ENCODE measurements around the gene MYT1. TPM values are rescaled to one million over a fixed set of nuclear protein-coding genes. Genes with fewer than 3 reads are reported as not detected.

MYT1 gene
- total and polyA plus RNA-seq, 2 of the 8 experiments (the other 6 are each of a cell fraction or from before 2014, with no cell fraction given) = 0.63 to 2.0 TPM

DNA sequence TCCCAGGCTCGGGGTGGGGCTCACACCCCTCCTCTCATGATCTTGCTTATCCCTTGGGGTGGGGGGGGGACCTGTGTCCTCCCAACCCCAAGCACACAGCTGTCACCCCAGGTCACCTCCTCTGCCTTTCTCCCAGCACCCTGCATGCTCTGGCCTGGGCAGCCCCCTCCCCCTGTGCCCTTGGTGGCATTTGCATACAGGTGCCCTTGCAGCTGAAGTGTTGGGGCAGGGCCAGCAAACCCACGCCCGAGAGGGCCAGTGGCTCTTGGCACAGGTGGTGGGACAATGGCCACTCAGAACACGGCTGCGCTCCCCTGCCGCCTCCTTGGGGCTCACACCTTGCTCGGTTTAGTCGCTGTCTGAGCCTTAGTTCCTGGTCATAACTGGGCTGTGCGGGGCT is 11.3 kb upstream of the MYT1 start (continued):
- TF ChIP-seq CBX5 (IDR thresholded peaks at IDR 0.05; ENCODE audit: low read depth, low read length) (no peak), CREB1 (IDR thresholded peaks at IDR 0.05) (no peak), POLR2AphosphoS5 (IDR thresholded peaks at IDR 0.05; ENCODE audit: low read depth, low read length) (no peak), POU5F1 (IDR thresholded peaks at IDR 0.05; ENCODE audit: low read depth, low read length) (no peak), TAF7 (optimal IDR thresholded peaks at IDR 0.05; ENCODE audit: borderline replicate concordance, low read depth, low read length) (no peak)

Measured in H1 (cell line).